Measurements from ENCODE around the gene COL8A1.
A peak's percentile ranks its signal among the peaks of the same experiment; 100 is the strongest.
"Not testable (repeated sequence)": the region's sequence is repeated elsewhere in the genome, so short reads cannot be mapped to it uniquely, and the experiment has no call there.

COL8A1 gene

DNA sequence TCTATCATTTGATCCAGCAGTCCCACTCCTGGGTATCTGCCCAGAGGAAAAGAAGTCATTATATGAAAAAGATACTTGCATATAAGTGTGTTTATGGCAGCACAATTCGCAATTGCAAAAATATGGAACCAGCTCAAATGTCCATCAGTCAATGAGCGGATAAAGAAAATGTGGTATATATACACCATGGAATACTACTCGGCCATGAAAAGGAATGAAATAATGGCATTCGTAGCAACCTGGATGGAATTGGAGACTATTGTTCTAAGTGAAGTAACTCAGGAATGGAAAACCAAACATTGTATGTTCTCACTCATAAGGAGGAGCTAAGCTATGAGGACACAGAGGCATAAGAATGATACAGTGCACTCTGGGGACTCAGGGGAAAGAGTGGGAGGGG is 203.6 kb downstream of the COL8A1 start:
- H3K27ac Mint-ChIP-seq; H3K9me3 Mint-ChIP-seq; H3K27me3 Mint-ChIP-seq; H3K36me3 Mint-ChIP-seq; DNase-seq (ENCODE audit: low spot score in 2 of 2); ATAC-seq (ENCODE audit: low read depth); H3K4me1 Mint-ChIP-seq; H3K4me3 Mint-ChIP-seq: not testable (repeated sequence)

GRCh38 chr3:99842826-99843589 is 204.6 kb downstream of the COL8A1 start:
- Mint-ChIP-seq H3K36me3 (no peaks in the 10 kb centered on the region), H3K27me3 (no peaks in the 10 kb centered on the region), H3K27ac (no peak overlapping the region), H3K4me1 (peaks cover 11% of the 10 kb centered on the region), H3K9me3 (no peaks in the 10 kb centered on the region), H3K4me3 (no peak overlapping the region)
- no peak for DNase-seq (ENCODE audit: low spot score in 2 of 2)
- ATAC-seq (ENCODE audit: low read depth) = peak; percentile 60

- ATAC-seq (ENCODE audit: low read depth) (no peak), DNase-seq (ENCODE audit: low spot score in 2 of 2) (no peak)
- peaks cover 18% of the 10 kb centered on the region for H3K4me1 Mint-ChIP-seq
- H3K27me3 Mint-ChIP-seq = no peaks in the 10 kb centered on the region
- no peak overlapping the region for H3K27ac Mint-ChIP-seq
- H3K36me3 Mint-ChIP-seq = no peaks in the 10 kb centered on the region
- no peaks in the 10 kb centered on the region for H3K9me3 Mint-ChIP-seq
- H3K4me3 Mint-ChIP-seq = no peak overlapping the region
Observed at GRCh38 chr3:99843590-99844258, 205.3 kb downstream of the COL8A1 start.

DNA sequence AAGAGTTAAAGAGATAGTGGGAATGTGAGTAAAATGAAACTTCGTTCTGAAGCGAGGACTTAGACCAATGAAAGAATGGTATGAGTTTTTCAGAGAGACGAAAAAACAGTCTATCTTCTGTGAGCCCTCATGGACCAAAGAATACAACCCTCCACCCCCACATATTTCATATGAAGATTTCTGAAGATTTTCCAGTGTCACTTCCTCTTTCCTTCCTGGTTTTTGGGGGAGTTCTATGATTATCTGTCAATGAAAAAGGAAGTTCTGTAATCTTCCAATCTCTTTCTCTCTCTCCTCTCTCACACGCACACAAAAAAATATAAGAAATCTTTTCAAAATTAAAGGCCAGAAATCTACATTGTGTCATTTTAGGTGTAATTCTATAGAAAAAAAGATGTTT is 206.9 kb downstream of the COL8A1 start:
- no peak for ATAC-seq (ENCODE audit: low read depth)
- Mint-ChIP-seq H3K4me3 (no peak overlapping the region), H3K27ac (peak overlapping the region; percentile 81), H3K27me3 (no peaks in the 10 kb centered on the region), H3K4me1 (peaks cover 19% of the 10 kb centered on the region), H3K9me3 (no peaks in the 10 kb centered on the region), H3K36me3 (no peaks in the 10 kb centered on the region)
- no peak for DNase-seq (ENCODE audit: low spot score in 2 of 2)

- H3K4me1 Mint-ChIP-seq = peaks cover 19% of the 10 kb centered on the region
- ATAC-seq (ENCODE audit: low read depth) = no peak
- no peak for DNase-seq (ENCODE audit: low spot score in 2 of 2)
- H3K36me3 Mint-ChIP-seq = no peaks in the 10 kb centered on the region
- no peak overlapping the region for H3K4me3 Mint-ChIP-seq
- no peaks in the 10 kb centered on the region for H3K27me3 Mint-ChIP-seq
- peak overlapping the region; percentile 45 for H3K27ac Mint-ChIP-seq
- no peaks in the 10 kb centered on the region for H3K9me3 Mint-ChIP-seq
Observed at GRCh38 chr3:99845999-99846398, 207.6 kb downstream of the COL8A1 start.

GRCh38 chr3:99846477-99847160 is 208.2 kb downstream of the COL8A1 start:
- no peak for ATAC-seq (ENCODE audit: low read depth)
- peak overlapping the region; percentile 45 for H3K27ac Mint-ChIP-seq
- H3K36me3 Mint-ChIP-seq = no peaks in the 10 kb centered on the region

GRCh38 chr3:99848433-99848832 is 210.0 kb downstream of the COL8A1 start:
- no peak for DNase-seq (ENCODE audit: low spot score in 2 of 2)
- no peaks in the 10 kb centered on the region for H3K9me3 Mint-ChIP-seq
- H3K4me3 Mint-ChIP-seq = no peak overlapping the region

More at GRCh38 chr3:99846477-99847160, 208.2 kb downstream of the COL8A1 start:
- DNase-seq (ENCODE audit: low spot score in 2 of 2) = no peak
- H3K4me1 Mint-ChIP-seq = peaks cover 19% of the 10 kb centered on the region
- no peaks in the 10 kb centered on the region for H3K9me3 Mint-ChIP-seq
- no peaks in the 10 kb centered on the region for H3K27me3 Mint-ChIP-seq
- H3K4me3 Mint-ChIP-seq = no peak overlapping the region

More at GRCh38 chr3:99848433-99848832, 210.0 kb downstream of the COL8A1 start:
- Mint-ChIP-seq H3K27ac (peak overlapping the region; percentile 16), H3K36me3 (no peaks in the 10 kb centered on the region), H3K4me1 (peaks cover 19% of the 10 kb centered on the region), H3K27me3 (no peaks in the 10 kb centered on the region)
- ATAC-seq (ENCODE audit: low read depth) = no peak

Measured in memory B cell (primary cell).